ENCODE data around the gene CACNB4. TPM values are rescaled to one million over a fixed set of nuclear protein-coding genes. Genes with fewer than 3 reads are reported as not detected.
A peak's percentile ranks its signal among the peaks of the same experiment; 100 is the strongest.
"Not testable (repeated sequence)": the region's sequence is repeated elsewhere in the genome, so short reads cannot be mapped to it uniquely, and the experiment has no call there.

CACNB4 gene
- total and polyA plus RNA-seq, 2 donors = 4.8 to 33.9 TPM

DNA sequence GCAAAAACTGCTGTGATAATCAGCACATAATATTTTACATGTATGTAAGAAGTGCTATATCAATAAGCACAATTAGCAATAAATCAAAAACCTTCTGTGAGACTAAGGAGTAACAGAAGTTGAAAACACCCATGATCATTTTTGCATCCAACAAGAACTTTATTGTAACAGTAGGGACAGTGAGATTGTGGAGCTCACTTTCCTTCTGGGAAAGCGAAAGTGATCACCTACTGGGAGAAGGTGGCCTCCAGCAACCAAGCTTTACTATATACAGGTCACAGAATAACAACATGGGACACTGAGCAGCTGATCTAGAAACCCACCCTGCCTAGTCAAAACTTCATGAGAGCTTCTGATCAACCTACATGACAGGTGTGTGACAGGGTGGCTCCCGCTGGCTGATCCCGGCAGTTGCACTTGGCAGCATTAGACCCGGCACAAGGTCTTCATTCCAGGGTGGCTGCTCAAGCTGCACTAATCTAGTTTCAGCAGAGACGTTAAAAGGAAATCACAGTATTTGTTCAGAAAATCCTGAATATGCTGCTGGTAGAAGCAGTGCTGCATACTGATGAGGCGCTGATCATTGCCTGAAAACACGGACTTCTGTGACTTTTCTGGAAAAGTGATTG lies 207.2 kb downstream of the CACNB4 start:
- Histone ChIP-seq H3K36me3 (ENCODE audit: insufficient read depth) (no peaks in the 10 kb centered on the region), H3K4me3 (ENCODE audit: low read depth, low read length) (no peak overlapping the region), H3K4me1 (ENCODE audit: insufficient read depth) (no peaks in the 10 kb centered on the region), H3K27ac (ENCODE audit: low read depth) (no peak overlapping the region)
- WGBS = 77% methylated on average over 7 of the region's 7 CpGs
- no peak for DNase-seq (ENCODE audit: extremely low spot score)

DNA sequence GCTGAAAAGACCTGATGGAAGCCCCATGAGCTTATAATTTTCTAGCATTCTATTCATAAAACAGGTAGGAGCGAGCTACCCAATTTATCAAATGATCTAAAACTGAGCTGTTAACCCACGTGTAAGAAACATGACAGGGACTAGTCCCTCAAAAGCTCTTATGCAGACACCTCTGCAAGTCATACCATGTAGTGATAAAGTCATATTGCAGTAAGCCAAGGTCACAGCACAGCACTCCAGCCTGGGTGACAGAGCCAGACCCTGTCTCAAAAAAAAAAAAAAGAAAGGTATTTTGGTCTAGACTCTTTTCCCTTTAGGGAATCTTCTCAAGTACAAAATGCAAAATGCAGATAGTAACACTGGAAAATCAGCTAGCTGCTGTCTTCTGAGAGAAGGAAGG lies 211.7 kb downstream of the CACNB4 start:
- H3K4me1 ChIP-seq (ENCODE audit: insufficient read depth) = no peaks in the 10 kb centered on the region
- no peak overlapping the region for H3K27ac ChIP-seq (ENCODE audit: low read depth)
- no peak overlapping the region for H3K4me3 ChIP-seq (ENCODE audit: low read depth, low read length)
- DNase-seq (ENCODE audit: extremely low spot score) = no peak
- 84% methylated on average over 2 of the region's 2 CpGs for WGBS
- H3K36me3 ChIP-seq (ENCODE audit: insufficient read depth) = no peaks in the 10 kb centered on the region

DNA sequence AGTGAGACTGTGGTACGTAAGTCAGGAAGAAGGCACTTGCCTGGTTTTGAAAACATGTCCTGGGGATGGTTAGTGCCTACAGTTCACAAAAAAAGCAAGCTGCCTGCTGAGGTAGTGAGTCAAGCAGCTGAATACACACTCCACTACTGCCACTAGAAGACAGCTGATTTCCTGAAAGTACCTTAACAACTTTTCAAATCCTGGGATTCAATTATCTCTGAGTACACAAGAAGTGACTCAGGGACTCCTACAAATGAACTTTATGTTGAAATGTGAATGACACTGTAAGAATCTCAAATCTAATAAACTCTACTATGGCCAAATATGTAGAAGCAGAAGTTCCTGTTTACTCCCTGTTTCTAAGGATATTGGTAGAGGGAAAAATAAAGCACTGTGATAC lies 212.6 kb downstream of the CACNB4 start:
- Histone ChIP-seq H3K4me3 (ENCODE audit: low read depth, low read length) (no peak overlapping the region), H3K27ac (ENCODE audit: low read depth) (no peak overlapping the region), H3K36me3 (ENCODE audit: insufficient read depth) (no peaks in the 10 kb centered on the region), H3K4me1 (ENCODE audit: insufficient read depth) (no peaks in the 10 kb centered on the region)
- no peak for DNase-seq (ENCODE audit: extremely low spot score)
- 92% methylated on average over 1 of the region's 1 CpG for WGBS

DNA sequence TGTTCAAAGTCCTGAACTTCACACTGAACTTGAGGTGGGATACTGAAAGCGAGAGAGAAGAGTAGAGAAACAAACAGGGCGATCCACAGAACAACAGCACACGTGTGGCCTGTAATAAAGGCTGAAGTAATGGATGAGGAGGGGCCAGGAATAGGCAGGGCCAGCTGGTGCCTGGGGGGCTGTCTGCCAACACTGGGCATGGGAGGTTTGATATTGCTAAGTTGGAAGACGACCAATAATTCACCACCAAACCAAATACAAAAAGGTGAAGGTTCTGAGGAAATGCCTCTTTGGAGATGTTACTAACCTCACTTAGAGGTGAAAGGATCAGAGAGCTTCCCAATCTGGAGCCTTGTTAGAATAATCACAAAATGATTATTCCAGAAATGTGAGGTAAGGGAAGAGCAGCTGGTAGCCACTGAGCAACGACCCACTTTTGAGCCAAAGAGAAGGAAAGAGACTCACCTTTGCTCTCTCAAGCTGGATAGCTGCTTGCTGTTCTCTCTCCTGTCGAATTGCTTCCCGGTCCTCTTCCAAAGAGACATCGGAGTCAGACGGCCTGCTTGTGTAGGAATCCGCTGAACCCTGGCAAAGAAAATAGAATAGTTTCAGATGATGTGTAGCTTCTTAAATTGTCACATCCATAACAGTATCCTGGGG lies 215.9 kb downstream of the CACNB4 start:
- no peaks in the 10 kb centered on the region for H3K36me3 ChIP-seq (ENCODE audit: insufficient read depth)
- H3K4me1 ChIP-seq (ENCODE audit: insufficient read depth) = no peaks in the 10 kb centered on the region
- WGBS = 94% methylated on average over 10 of the region's 10 CpGs
- no peak overlapping the region for H3K4me3 ChIP-seq (ENCODE audit: low read depth, low read length)
- H3K27ac ChIP-seq (ENCODE audit: low read depth) = no peak overlapping the region
- DNase-seq (ENCODE audit: extremely low spot score) = no peak

DNA sequence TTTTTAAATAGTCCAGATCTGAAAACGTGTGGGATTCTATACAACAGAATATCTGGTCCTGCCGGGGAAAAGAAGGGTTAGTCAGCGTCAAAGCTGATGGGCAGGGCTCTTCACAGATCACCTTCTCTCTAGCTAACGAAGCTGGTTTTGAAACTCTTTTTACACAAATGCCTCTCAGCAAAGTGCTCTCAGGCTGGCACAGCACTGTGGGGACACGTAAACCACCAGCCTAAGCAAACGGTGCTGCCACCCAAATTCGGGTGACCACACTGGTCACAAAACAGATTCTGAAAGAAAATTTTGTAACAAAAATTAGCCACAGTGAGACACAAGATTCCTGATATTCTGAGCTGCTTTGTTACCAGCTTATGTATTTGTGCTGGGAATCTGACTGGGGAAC lies 217.5 kb downstream of the CACNB4 start:
- Histone ChIP-seq H3K36me3 (ENCODE audit: insufficient read depth) (no peaks in the 10 kb centered on the region), H3K4me1 (ENCODE audit: insufficient read depth) (no peaks in the 10 kb centered on the region), H3K27ac (ENCODE audit: low read depth) (no peak overlapping the region), H3K4me3 (ENCODE audit: low read depth, low read length) (no peak overlapping the region)
- no peak for DNase-seq (ENCODE audit: extremely low spot score)
- 84% methylated on average over 7 of the region's 7 CpGs for WGBS

DNA sequence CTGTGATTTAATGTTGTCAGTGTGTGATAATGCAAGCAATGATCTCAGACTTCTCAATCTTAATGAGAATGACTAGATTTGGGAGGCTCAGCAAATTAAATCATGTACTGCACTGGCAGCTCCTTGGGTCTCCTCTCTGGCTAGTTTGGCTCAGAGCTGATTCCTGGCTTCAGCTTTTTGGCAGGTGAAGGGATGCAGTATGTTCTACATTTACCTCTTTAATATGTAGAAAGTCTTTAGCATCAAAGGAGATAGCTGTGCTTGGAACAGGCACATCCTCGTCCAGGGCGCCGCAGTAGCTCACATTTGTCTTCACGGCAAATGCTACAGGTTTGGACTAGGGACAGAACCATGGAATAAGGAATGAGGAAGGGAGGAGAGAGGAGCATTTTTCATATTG lies 218.3 kb downstream of the CACNB4 start:
- no peaks in the 10 kb centered on the region for H3K36me3 ChIP-seq (ENCODE audit: insufficient read depth)
- no peak overlapping the region for H3K4me3 ChIP-seq (ENCODE audit: low read depth, low read length)
- H3K4me1 ChIP-seq (ENCODE audit: insufficient read depth) = no peaks in the 10 kb centered on the region
- 96% methylated on average over 4 of the region's 4 CpGs for WGBS
- no peak for DNase-seq (ENCODE audit: extremely low spot score)
- H3K27ac ChIP-seq (ENCODE audit: low read depth) = no peak overlapping the region

DNA sequence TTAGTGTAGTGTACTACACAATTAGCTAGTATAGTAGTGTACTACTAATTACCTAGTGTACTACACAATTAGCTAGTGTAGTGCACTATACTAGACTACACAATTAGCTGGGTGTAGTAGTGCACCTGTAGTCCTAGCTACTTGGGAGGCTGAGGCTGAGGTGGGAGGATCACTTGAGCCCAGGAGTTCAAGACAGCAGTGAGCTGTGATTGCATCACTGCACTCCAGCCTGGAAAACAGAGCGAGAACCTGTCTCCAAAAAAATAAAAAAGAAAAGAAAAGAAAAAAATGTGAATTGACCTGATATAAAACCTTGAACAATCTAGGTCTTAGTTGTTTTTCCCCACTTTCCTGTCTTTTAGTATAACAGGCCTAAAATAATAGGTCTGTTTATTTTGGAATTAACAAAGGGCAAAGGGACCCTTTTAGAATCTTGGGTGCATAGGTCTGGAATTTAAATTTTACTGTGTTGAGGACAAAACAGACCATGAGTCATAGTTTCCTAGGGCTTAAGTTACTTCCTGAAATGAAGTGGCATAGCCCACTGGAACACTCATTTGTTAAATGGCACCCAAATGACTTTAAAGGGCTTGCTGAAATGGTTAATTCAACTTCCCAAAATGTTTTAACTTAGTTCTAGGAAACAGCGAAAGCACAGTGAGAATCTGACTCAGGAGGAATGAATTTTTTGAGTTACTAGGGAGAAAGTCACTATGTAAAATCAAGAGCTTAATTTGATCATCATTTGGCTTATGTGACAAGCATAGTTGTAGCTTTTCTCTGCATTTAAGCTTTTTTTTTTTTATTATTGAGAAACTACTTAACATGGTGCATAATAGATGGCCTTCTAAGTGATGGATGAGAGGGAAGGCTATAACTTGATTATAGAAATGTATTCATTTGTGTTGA lies 219.9 kb downstream of the CACNB4 start:
- H3K4me3 ChIP-seq (ENCODE audit: low read depth, low read length) = no peak overlapping the region
- WGBS = 87% methylated on average over 2 of the region's 2 CpGs

DNA sequence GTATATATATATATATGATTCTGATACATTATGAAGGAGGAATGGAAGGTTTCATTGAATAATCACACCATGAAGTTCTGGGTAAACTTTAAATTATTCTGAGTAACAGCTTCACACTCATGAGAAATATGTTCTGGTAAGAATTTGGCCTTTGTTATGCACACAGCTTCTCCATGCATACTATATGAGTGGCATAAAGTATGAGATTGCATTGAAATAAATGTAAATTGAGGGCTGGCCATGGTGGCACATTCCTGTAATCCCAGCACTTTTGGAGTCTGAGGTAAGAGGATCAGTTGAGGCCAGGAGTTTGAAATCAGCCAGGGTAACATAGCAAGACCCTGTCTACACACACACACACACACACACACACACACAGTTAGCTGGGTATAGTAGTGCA lies 220.6 kb downstream of the CACNB4 start:
- Histone ChIP-seq H3K36me3 (ENCODE audit: insufficient read depth) (no peaks in the 10 kb centered on the region), H3K4me3 (ENCODE audit: low read depth, low read length) (no peak overlapping the region), H3K4me1 (ENCODE audit: insufficient read depth) (no peaks in the 10 kb centered on the region), H3K27ac (ENCODE audit: low read depth) (no peak overlapping the region)
- DNase-seq (ENCODE audit: extremely low spot score) = no peak

More for the DNA sequence above, 219.9 kb downstream of the CACNB4 start:
- Histone ChIP-seq H3K36me3 (ENCODE audit: insufficient read depth) (no peaks in the 10 kb centered on the region), H3K4me1 (ENCODE audit: insufficient read depth) (no peaks in the 10 kb centered on the region), H3K27ac (ENCODE audit: low read depth) (no peak overlapping the region)
- DNase-seq (ENCODE audit: extremely low spot score) = no peak

DNA sequence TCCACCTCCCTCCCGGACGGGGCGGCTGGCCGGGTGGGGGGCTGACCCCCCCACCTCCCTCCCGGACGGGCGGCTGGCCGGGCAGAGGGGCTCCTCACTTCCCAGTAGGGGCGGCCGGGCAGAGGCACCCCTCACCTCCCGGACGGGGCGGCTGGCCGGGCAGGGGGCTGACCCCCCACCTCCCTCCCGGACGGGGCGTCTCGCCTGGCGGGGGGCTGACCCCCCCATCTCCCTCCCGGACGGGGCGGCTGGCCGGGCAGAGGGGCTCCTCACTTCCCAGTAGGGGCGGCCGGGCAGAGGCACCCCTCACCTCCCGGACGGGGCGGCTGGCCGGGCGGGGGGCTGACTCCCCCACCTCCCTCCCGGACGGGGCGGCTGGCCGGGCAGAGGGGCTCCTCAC lies 223.2 kb downstream of the CACNB4 start:
- not testable (repeated sequence) for H3K4me1 ChIP-seq (ENCODE audit: insufficient read depth); DNase-seq (ENCODE audit: extremely low spot score); H3K27ac ChIP-seq (ENCODE audit: low read depth); H3K36me3 ChIP-seq (ENCODE audit: insufficient read depth); H3K4me3 ChIP-seq (ENCODE audit: low read depth, low read length)
- WGBS = 91% methylated on average over 23 of the region's 34 CpGs

DNA sequence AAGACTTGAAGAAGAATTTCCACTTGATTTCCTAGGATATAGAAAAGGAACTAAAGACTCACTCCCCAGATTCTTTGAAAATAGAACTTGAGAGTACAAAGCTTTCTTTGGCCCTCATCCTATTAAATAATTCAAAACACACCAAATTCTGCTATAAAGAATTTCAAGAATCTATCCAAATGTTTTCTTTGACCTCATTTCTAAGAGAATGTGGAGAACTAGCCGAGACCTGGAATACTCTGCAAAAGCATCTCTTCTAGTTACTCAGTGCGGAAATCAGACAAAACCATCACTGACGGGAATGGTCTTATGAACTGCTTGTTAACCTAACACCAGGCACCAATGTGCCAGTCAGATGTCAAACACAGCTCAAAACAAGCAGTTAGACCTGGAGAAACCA lies 226.4 kb downstream of the CACNB4 start:
- WGBS = 86% methylated on average over 3 of the region's 3 CpGs
- H3K4me1 ChIP-seq (ENCODE audit: insufficient read depth) = no peaks in the 10 kb centered on the region
- H3K27ac ChIP-seq (ENCODE audit: low read depth) = no peak overlapping the region
- no peak overlapping the region for H3K4me3 ChIP-seq (ENCODE audit: low read depth, low read length)
- no peak for DNase-seq (ENCODE audit: extremely low spot score)
- peaks cover 2% of the 10 kb centered on the region for H3K36me3 ChIP-seq (ENCODE audit: insufficient read depth)

DNA sequence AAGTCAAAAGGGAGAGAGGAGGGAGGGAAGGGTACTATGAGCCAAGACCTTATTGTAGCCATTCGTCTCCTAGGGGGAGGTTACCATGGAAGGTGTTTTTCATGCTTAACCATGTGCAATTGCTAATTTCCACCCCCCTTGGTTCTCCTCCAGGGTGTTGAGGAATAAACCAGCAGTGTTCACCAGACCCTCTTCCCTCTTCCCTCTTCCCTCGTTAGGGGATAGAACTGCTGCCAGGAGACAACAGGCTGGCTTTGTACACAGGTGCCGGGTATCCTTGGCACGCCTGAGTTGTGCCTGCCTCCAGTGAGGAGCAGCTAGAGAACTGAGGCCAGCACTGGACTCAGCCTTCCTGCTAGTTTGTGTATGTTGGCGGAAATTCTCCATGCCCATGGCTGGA lies 229.6 kb downstream of the CACNB4 start:
- Histone ChIP-seq H3K27ac (ENCODE audit: low read depth) (no peak overlapping the region), H3K4me3 (ENCODE audit: low read depth, low read length) (no peak overlapping the region), H3K36me3 (ENCODE audit: insufficient read depth) (peaks cover 2% of the 10 kb centered on the region), H3K4me1 (ENCODE audit: insufficient read depth) (no peaks in the 10 kb centered on the region)
- 85% methylated on average over 5 of the region's 5 CpGs for WGBS
- DNase-seq (ENCODE audit: extremely low spot score) = no peak

DNA sequence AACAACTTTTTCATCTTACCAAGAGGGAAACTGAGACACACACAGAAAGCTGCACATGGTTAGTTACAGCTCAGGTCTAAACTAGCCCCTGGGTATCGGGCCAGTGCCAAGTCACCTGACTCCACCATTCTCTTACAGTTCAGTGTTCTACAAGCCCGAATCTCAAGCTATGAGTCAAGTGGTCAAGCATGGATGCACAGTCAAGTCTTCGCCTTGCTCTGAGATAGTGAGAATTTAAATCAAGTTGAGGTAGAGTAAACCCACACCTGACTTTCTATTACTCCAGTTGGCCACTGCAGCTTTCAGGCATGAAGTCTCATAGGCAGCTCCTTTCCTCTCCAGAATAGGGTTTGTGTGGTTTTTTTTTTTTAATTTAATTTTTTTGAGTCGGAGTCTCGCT lies 236.1 kb downstream of the CACNB4 start:
- no peaks in the 10 kb centered on the region for H3K4me1 ChIP-seq (ENCODE audit: insufficient read depth)
- WGBS = 97% methylated on average over 5 of the region's 5 CpGs

DNA sequence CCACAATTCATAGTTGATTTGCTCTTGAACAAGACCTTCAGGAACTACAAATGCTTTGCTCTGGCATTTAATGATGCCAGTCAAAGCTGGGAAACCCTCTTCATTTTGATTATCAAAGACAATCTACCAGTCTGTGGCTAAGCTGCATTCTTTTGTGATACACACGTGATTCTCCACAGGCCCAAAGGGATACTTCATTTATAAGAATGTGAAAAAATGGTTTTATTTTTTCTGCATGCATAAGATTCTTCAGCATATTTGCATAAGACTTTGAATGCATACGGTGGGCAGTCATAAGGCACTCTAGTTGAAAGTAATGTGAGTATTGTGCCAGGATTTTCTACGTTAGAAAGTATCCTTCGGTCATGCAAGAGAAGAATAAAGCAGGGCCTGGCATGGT lies 237.7 kb downstream of the CACNB4 start:
- H3K36me3 ChIP-seq (ENCODE audit: insufficient read depth) = no peaks in the 10 kb centered on the region
- H3K4me3 ChIP-seq (ENCODE audit: low read depth, low read length) = no peak overlapping the region
- H3K27ac ChIP-seq (ENCODE audit: low read depth) = no peak overlapping the region
- no peaks in the 10 kb centered on the region for H3K4me1 ChIP-seq (ENCODE audit: insufficient read depth)
- 66% methylated on average over 4 of the region's 4 CpGs for WGBS
- no peak for DNase-seq (ENCODE audit: extremely low spot score)

More for the DNA sequence above, 236.1 kb downstream of the CACNB4 start:
- DNase-seq (ENCODE audit: extremely low spot score) = no peak
- Histone ChIP-seq H3K4me3 (ENCODE audit: low read depth, low read length) (no peak overlapping the region), H3K36me3 (ENCODE audit: insufficient read depth) (no peaks in the 10 kb centered on the region), H3K27ac (ENCODE audit: low read depth) (no peak overlapping the region)

DNA sequence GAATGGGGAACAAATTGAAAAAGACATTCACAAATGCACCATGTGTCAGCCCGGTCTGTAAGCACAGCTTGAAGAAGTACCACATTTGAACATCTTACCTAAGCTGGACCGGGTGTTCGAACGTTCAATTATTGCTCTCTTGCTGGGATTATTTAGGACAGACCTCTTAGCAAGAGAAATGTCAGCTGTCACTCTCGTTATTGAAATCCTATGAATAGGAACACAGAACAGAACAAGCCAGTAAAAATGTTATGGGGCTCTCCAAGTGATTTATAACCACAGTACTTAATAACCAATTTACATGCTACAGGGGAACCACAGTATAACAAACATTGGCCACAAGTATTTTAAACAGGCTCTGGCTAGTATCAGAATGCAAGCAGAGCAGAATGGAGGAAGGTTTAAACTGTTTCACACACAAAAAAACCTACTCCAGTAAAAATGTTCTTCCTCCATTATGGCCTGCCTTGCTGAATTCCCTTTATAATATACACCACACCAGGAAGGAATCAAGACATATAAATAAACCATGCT lies 238.2 kb downstream of the CACNB4 start:
- peak; percentile 17 for DNase-seq (ENCODE audit: extremely low spot score)
- no peak overlapping the region for H3K27ac ChIP-seq (ENCODE audit: low read depth)
- H3K4me3 ChIP-seq (ENCODE audit: low read depth, low read length) = no peak overlapping the region
- no peaks in the 10 kb centered on the region for H3K36me3 ChIP-seq (ENCODE audit: insufficient read depth)
- WGBS = 69% methylated on average over 5 of the region's 5 CpGs
- no peaks in the 10 kb centered on the region for H3K4me1 ChIP-seq (ENCODE audit: insufficient read depth)
